HL-60 (cell line): ENCODE data around the gene DDX25.

Experiments used
- DNase-seq, 2 experiments: peaks; one replicate each; pipeline ENCODE4 v3.0.0-alpha.2; 2010 to 2020; ENCODE audit warnings: low read depth in 1 of 2, low spot score in 1 of 2
- H3K27ac ChIP-seq: fragments of 250-450 bp; sonication (Bioruptor Pico); replicated peaks from 2 replicates; pipeline ENCODE4 v1.5.1; 2020; ENCODE audit warnings: mild to moderate bottlenecking, moderate library complexity
- H3K27me3 ChIP-seq: fragments of 250-450 bp; sonication (Bioruptor Pico); 2 replicates; pipeline ENCODE4 v1.5.1; 2021; ENCODE audit warnings: mild to moderate bottlenecking, moderate library complexity; ENCODE audit not compliant: insufficient read depth, poor library complexity, severe bottlenecking
- H3K4me3 ChIP-seq: replicated peaks from 2 replicates; pipeline ENCODE4 v1.5.1; 2011; ENCODE audit warnings: mild to moderate bottlenecking, control low read depth, low read length; ENCODE audit not compliant: insufficient read depth
- CTCF ChIP-seq: IDR thresholded peaks from one replicate; pipeline ENCODE4 v1.5.1; 2011; ENCODE audit warnings: low read length, control low read depth, inconsistent platforms; ENCODE audit not compliant: insufficient read depth
- GABPA ChIP-seq: IDR thresholded peaks from 2 replicates; pipeline ENCODE4 v1.6.1; 2012; ENCODE audit warnings: low read depth
- POLR2AphosphoS5 ChIP-seq: IDR thresholded peaks from 2 replicates; pipeline ENCODE4 v1.6.1; 2012; ENCODE audit warnings: low read depth
- SPI1 ChIP-seq: IDR thresholded peaks from 2 replicates; pipeline ENCODE4 v1.6.1; 2012; ENCODE audit warnings: low read depth, mild to moderate bottlenecking, borderline replicate concordance
- TF ChIP-seq, protein P1 (sequence below): IDR thresholded peaks from 2 replicates; pipeline ENCODE4 v1.6.1; 2012; ENCODE audit warnings: low read depth; ENCODE audit not compliant: insufficient replicate concordance

Gene DDX25

DNA sequence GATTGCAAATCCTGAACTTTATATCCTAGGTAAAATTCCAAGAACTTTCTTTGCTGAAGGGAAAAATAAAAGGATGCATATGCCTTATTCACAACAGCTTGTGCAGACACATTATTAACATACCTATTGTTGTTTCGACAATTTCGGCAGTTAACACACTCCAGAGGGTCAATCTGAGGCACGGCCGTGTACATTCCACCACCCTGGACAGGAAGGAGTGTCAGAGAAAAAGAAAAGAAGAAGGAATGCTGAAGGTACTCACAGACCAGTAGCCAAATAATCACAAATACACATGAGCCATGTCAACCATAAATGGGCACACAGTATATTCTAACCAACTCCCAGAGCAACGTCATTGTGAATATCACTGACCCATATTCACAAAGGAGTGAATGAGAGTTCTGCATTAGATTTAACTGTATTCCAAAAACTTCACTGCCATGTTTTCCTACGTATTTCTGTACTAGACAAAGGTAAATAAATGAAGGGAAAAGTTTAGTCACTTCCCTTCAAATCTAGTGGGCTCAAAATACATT is 73.9 kb downstream of the DDX25 start:
- peaks cover 3% of the 10 kb centered on the region for H3K27me3 ChIP-seq
- DNase-seq: no peak
- H3K27ac ChIP-seq: no peak overlapping the region
- no peak overlapping the region for H3K4me3 ChIP-seq
- TF ChIP-seq, protein P1, sequence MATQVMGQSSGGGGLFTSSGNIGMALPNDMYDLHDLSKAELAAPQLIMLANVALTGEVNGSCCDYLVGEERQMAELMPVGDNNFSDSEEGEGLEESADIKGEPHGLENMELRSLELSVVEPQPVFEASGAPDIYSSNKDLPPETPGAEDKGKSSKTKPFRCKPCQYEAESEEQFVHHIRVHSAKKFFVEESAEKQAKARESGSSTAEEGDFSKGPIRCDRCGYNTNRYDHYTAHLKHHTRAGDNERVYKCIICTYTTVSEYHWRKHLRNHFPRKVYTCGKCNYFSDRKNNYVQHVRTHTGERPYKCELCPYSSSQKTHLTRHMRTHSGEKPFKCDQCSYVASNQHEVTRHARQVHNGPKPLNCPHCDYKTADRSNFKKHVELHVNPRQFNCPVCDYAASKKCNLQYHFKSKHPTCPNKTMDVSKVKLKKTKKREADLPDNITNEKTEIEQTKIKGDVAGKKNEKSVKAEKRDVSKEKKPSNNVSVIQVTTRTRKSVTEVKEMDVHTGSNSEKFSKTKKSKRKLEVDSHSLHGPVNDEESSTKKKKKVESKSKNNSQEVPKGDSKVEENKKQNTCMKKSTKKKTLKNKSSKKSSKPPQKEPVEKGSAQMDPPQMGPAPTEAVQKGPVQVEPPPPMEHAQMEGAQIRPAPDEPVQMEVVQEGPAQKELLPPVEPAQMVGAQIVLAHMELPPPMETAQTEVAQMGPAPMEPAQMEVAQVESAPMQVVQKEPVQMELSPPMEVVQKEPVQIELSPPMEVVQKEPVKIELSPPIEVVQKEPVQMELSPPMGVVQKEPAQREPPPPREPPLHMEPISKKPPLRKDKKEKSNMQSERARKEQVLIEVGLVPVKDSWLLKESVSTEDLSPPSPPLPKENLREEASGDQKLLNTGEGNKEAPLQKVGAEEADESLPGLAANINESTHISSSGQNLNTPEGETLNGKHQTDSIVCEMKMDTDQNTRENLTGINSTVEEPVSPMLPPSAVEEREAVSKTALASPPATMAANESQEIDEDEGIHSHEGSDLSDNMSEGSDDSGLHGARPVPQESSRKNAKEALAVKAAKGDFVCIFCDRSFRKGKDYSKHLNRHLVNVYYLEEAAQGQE: no peak
- no peak for TF ChIP-seq GABPA
- TF ChIP-seq CTCF: no peak
- no peak for TF ChIP-seq SPI1
- TF ChIP-seq POLR2AphosphoS5: no peak
